Lower leg skin (tissue), 4 donors: ENCODE results near the gene COX7A1. TPM values are rescaled to one million over a fixed set of nuclear protein-coding genes. Genes with fewer than 3 reads are reported as not detected.
"Not testable (repeated sequence)": the region's sequence is repeated elsewhere in the genome, so short reads cannot be mapped to it uniquely, and the experiment has no call there.

Experiments
- DNase-seq, 2 donors: peaks; one replicate each; pipeline ENCODE4 v3.0.0-alpha.2; 2019; ENCODE audit warnings: low spot score in 2 of 2
- H3K4me3 ChIP-seq: fragments of 200-600 bp; sonication (generic); 2 replicates; pipeline ENCODE4 v1.5.1; 2017; ENCODE audit warnings: mild to moderate bottlenecking, low read depth; ENCODE audit not compliant: poor library complexity, severe bottlenecking
- POLR2A ChIP-seq, 2 donors: fragments of 450-650 bp; IDR thresholded peaks; one replicate each; pipeline ENCODE4 v1.6.1; 2016 to 2017; ENCODE audit warnings: antibody characterized with exemption in 2 of 2, mild to moderate bottlenecking in 1 of 2, moderate library complexity in 1 of 2
- WGBS, 2 donors: methylation state at CpG; one replicate each; pipeline ENCODE4 v1.1.5; 2018; 5-methylcytosine and 5-hydroxymethylcytosine counted together
- intact Hi-C: fragments of 100-400 bp; cut with DNase I; formaldehyde crosslinking; loops from one replicate; pipeline ENCODE4 v1.15.0; 2023; ENCODE audit warnings: low total_unique reads
- total RNA-seq, 4 donors: library from RNA; depleted of rRNA; stranded (reverse); fragments of >200 nt; gene quantifications; one replicate each; pipeline ENCODE4 v1.1.0, GENCODE V29; 2016
- TF ChIP-seq, protein P1 (sequence below), 3 donors: fragments of 450-650 bp; IDR thresholded peaks; one replicate each; pipeline ENCODE4 v1.5.1; 2016; ENCODE audit warnings: antibody characterized with exemption in 3 of 3, mild to moderate bottlenecking in 3 of 3, moderate library complexity in 2 of 3

The COX7A1 gene
- total RNA-seq, 4 donors from 2014 or later: 1.1 to 12.9 (median 6.3) TPM

DNA sequence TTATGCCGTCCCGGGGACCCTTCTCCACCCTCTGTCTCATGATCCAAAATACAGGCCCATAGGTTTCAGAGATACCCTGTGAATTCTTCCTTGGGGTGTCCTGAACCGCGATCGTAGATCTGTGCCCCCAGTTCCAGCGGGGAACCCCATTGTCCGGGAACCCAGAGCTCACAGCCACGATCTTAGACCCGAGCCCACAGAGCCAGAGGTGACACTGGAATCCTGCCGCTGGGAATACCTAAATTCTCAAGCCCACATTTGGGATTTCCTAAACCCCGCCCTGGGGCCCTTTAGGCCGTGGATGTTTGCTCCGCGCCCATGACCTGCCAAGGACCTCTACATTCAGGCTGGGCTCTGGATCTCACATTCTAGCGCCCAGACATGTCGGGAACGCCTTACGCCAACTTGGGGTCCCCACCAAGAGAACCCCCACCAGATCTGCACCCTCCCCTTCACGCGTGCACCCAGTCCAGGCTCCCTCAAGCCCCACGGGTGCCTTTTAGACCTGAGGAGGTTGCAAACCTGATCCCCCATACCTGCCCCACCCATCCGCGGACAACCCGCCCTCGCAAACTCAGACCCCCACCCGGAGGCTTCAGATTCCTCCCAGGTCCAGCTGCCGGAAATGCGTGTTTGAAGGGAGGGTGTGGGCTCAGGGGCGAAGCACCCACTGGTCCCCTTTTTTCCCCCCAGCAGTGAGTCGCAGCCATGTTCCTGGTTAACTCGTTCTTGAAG, 11.8 kb downstream of the COX7A1 start:
- TF ChIP-seq, protein P1, sequence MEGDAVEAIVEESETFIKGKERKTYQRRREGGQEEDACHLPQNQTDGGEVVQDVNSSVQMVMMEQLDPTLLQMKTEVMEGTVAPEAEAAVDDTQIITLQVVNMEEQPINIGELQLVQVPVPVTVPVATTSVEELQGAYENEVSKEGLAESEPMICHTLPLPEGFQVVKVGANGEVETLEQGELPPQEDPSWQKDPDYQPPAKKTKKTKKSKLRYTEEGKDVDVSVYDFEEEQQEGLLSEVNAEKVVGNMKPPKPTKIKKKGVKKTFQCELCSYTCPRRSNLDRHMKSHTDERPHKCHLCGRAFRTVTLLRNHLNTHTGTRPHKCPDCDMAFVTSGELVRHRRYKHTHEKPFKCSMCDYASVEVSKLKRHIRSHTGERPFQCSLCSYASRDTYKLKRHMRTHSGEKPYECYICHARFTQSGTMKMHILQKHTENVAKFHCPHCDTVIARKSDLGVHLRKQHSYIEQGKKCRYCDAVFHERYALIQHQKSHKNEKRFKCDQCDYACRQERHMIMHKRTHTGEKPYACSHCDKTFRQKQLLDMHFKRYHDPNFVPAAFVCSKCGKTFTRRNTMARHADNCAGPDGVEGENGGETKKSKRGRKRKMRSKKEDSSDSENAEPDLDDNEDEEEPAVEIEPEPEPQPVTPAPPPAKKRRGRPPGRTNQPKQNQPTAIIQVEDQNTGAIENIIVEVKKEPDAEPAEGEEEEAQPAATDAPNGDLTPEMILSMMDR (IDR thresholded peaks at IDR 0.05): no peak
- no peak for TF ChIP-seq POLR2A (IDR thresholded peaks at IDR 0.05)
- WGBS, 2 donors: 0% methylated on average over 27 to 31 of the region's 31 CpGs
- peak overlapping the region; percentile 85 for H3K4me3 ChIP-seq
- peak in 1 of 2 donors; percentile 88 for DNase-seq
- intact Hi-C loops: no loop called here

DNA sequence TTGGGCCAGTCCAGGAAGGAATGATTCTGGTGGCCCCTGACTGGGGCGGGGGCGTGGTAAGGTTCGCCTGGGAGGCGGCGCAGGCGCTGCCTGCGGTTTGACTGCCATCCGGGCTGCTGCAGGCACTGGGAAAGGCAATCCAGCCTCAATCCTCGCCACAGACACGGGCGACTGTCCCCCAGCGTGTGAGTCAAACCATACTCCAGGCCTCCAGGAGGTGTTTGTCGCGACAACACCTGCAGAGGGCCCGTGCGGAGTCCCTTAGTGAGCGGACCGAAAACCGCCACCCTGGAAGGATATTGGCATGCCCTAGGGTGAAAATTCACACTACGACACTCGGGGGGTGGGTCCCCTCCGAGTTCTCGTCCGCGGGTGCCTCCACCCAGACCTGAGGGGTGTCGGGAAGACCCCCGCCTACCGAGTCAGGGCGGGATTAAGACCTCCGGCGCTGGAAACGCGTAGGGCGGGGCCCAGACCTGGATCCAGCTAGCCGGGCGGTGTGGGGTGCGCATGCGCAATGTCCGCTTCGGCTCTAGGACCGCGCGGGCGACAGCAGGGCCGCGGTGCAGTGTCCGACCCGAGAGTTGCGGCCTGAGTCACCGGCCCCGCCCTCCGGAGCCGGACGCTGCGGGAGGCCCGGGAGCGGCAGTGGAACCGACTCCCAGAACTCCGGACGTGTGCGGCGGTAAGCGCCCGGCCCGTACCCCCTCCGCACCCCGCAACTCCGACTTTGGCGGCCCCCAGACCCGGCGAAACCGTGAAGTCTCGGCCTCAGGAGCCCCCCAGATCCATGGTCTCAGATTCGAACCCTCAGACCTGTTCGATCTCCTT, 12.6 kb downstream of the COX7A1 start, which contains the start of gene CAPNS1:
CAPNS1 (plus strand) TSS at position 594 of the 831 bp plus-strand sequence. CDS start 946 bp downstream, outside the sequence.
- 0 to 2% methylated on average over 7 to 61 of the region's 75 CpGs for WGBS, 2 donors
- intact Hi-C loops: no loop called here
- TF ChIP-seq, protein P1 (IDR thresholded peaks at IDR 0.05): no peak
- peak in 1 of 2 donors; percentile 63 for TF ChIP-seq POLR2A (IDR thresholded peaks at IDR 0.05)
- peak; percentile 95 to 99 for DNase-seq
- peak within 1 kb of the TSS; percentile 85 for H3K4me3 ChIP-seq

DNA sequence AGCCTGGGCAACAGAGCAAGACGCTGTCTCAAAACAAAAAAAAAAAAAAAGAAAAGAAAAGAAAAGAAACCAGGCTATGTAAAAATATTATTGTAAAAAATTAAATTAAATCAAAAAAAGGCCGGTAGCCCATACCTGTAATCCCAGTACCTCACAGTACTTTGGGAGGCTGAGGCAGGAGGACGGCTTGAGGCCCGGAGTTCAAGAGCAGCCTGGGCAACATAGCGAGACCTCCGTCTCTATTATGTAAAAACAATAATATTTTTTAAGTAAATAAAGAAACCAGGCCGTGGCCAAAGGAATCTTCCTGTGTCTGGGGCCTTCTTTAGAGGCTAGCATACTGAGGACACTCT, 13.2 kb downstream of the COX7A1 start:
- 46 to 61% methylated on average over 7 of the region's 7 CpGs for WGBS, 2 donors
- no peak for TF ChIP-seq POLR2A (IDR thresholded peaks at IDR 0.05)
- TF ChIP-seq, protein P1 (IDR thresholded peaks at IDR 0.05): no peak
- H3K4me3 ChIP-seq: no peak overlapping the region
- intact Hi-C loops: no loop called here
- DNase-seq: no peak

DNA sequence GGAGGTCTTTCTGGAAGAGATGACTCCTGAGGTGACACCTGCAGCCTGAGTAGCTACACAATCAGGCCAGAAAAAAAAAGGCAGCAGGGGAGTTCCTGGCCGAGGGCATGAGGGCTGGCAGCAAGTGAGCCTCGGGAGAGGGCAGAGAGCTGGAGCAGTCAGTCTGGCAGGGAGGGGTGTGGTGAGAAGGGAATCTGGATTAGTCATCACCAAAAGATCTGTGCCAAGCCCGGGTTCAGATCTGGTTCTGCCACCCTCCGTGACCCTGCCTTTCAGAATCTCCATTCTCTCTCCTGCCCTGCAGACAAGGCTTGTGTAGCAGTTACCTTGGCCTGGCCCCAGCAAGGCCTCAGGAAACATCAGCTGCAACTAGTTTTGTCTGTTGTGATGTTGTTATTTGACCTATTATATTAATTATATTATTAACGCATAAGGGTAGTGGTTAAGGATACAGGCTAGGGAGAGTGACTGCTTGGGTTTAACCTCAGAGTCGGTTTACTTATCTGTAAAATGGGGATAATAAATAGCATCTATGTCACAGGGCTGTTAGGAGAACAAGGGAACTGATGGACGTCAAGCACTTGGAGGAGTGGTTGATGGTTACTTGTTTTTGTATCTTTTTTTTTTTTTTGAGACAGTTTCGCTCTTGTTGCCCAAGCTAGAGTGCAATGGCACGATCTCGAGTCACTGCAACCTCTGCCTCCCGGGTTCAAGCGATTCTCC, 15.1 kb downstream of the COX7A1 start:
- TF ChIP-seq, protein P1 (IDR thresholded peaks at IDR 0.05): no peak
- TF ChIP-seq POLR2A (IDR thresholded peaks at IDR 0.05): no peak
- no peak overlapping the region for H3K4me3 ChIP-seq
- peak; percentile 77 to 90 for DNase-seq
- 42 to 48% methylated on average over 12 of the region's 12 CpGs for WGBS, 2 donors
- intact Hi-C loops: no loop called here

DNA sequence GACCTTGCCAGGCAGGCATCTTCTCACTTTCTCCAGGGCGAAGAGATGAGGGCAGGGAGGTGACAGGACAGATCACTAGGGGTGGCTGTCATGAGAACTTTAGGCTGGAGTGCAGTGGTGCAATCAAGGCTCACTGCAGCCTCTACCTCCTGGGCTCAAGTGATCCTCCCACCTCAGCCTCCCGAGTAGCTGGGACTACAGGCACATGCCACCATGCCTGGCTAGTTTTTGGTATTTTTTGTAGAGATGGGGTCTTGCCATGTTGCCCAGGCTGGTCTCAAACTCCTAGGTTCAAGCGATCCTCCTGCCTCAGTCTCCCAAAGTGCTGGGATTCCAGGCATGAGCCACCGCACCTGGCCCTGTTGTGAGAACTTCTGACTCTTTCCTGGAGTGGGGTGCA, 17.4 kb downstream of the COX7A1 start:
- intact Hi-C loops, H3K4me3 ChIP-seq, DNase-seq: not testable (repeated sequence)
- 89% methylated on average over 4 of the region's 4 CpGs for WGBS, 2 donors

DNA sequence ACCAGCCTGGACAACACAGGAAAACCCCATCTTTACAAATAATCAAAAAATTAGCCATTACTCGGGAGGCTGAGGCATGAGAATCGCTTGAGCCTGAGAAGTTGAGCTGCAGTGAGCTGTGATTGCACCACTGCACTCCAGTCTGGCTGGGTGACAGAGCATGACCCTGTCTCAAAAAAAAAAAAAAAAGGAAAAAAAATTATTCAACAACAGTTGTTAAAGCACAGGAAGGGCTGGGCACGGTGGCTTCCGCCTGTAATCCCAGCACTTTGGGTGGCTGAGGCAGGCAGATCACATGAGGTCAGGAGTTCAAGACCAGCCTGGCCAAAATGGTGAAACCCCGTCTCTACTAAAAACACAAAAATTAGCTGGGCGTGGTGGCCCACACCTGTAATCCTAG, 21.0 kb downstream of the COX7A1 start:
- WGBS, 2 donors: 59 to 66% methylated on average over 6 of the region's 6 CpGs
- DNase-seq, intact Hi-C loops, H3K4me3 ChIP-seq: not testable (repeated sequence)
